SK-N-SH (cell line): Measurements from ENCODE around the gene PAEP. TPM values are rescaled to one million over a fixed set of nuclear protein-coding genes. Genes with fewer than 3 reads are reported as not detected.

ENCODE experiments used
- CTCF ChIA-PET: fragments of 300-600, 350-600 bp; formaldehyde crosslinking; extraction: SDS; loops from one replicate; lab custom pipeline; 2021; lab: Yijun Ruan, JAX
- POLR2A ChIA-PET: fragments of 350-600 bp; sonication (Branson Sonifier 250); formaldehyde crosslinking; extraction: SDS; loops from one replicate; lab custom pipeline; 2020; ENCODE audit warnings: antibody characterized with exemption, inconsistent platforms; lab: Yijun Ruan, JAX
- DNase-seq: peaks from one replicate; pipeline ENCODE4 v3.0.0; 2012
- H2AFZ ChIP-seq: fragments of 200-600 bp; sonication (generic); 2 replicates; pipeline ENCODE4 v1.8.1; 2016; ENCODE audit warnings: antibody characterized with exemption, mild to moderate bottlenecking, low read depth
- H3F3A ChIP-seq: fragments of 200-600 bp; sonication (generic); replicated peaks from 2 replicates; pipeline ENCODE3; 2016; ENCODE audit warnings: antibody characterized with exemption, mild to moderate bottlenecking; ENCODE audit not compliant: insufficient read depth
- H3K27ac ChIP-seq, 2 experiments: fragments of 200-500 bp in 1 of 2; fragments of 200-600 bp in 1 of 2; sonication (Bioruptor generic) in 1 of 2; sonication (generic), shearing (Covaris generic) in 1 of 2; 2 replicates each; pipeline versions ENCODE4 v1.5.1 to v1.6.1; 2014 to 2016; ENCODE audit warnings: low read depth in 2 of 2, inconsistent platforms in 1 of 2, low read length in 1 of 2, mild to moderate bottlenecking in 1 of 2, mixed read lengths in 1 of 2
- H3K27me3 ChIP-seq: fragments of 200-600 bp; sonication (generic), shearing (Covaris generic); 2 replicates; pipeline ENCODE4 v1.6.1; 2016; ENCODE audit warnings: mixed run types; ENCODE audit not compliant: insufficient read depth
- H3K36me3 ChIP-seq, 2 experiments: fragments of 200-500 bp in 1 of 2; fragments of 200-600 bp in 1 of 2; sonication (Bioruptor generic) in 1 of 2; sonication (generic) in 1 of 2; replicated peaks in 1 of 2; 2 replicates each; pipeline versions ENCODE3 to v1.5.1; 2014 to 2016; ENCODE audit warnings: low read length in 1 of 2, mild to moderate bottlenecking in 1 of 2; ENCODE audit not compliant: insufficient read depth in 2 of 2, control insufficient read depth in 1 of 2
- H3K4me1 ChIP-seq, 2 experiments: fragments of 200-500 bp in 1 of 2; fragments of 200-600 bp in 1 of 2; sonication (Bioruptor generic) in 1 of 2; sonication (generic), shearing (Covaris generic) in 1 of 2; 2 replicates each; pipeline versions ENCODE4 v1.5.1 to v1.6.1; 2014 to 2016; ENCODE audit warnings: low read depth in 1 of 2, low read length in 1 of 2, mixed run types in 1 of 2; ENCODE audit not compliant: insufficient read depth in 2 of 2, control insufficient read depth in 1 of 2
- H3K4me2 ChIP-seq: fragments of 200-600 bp; sonication (generic), shearing (Covaris generic); 2 replicates; pipeline ENCODE4 v1.6.1; 2017; ENCODE audit warnings: mixed run types
- H3K4me3 ChIP-seq, 2 experiments: fragments of 200-500 bp in 1 of 2; fragments of 200-600 bp in 1 of 2; sonication (Bioruptor generic) in 1 of 2; sonication (generic), shearing (Covaris generic) in 1 of 2; 2 replicates each; pipeline versions ENCODE4 v1.5.1 to v1.8.1; 2014 to 2016; ENCODE audit warnings: low read depth in 2 of 2, inconsistent platforms in 1 of 2, low read length in 1 of 2, mild to moderate bottlenecking in 1 of 2, mixed read lengths in 1 of 2, moderate library complexity in 1 of 2
- H3K79me2 ChIP-seq: fragments of 200-600 bp; sonication (generic); 2 replicates; pipeline ENCODE4 v1.8.1; 2017; ENCODE audit warnings: mild to moderate bottlenecking; ENCODE audit not compliant: insufficient read depth
- H3K9ac ChIP-seq: fragments of 200-600 bp; sonication (generic); 2 replicates; pipeline ENCODE4 v1.6.1; 2017; ENCODE audit warnings: mixed run types
- H3K9me2 ChIP-seq: fragments of 200-600 bp; sonication (generic); 2 replicates; pipeline ENCODE4 v1.6.1; 2017; ENCODE audit warnings: mixed run types
- H3K9me3 ChIP-seq: fragments of 200-600 bp; sonication (generic); 2 replicates; pipeline ENCODE4 v1.6.1; 2017; ENCODE audit warnings: mixed run types, mild to moderate bottlenecking, moderate library complexity
- H4K20me1 ChIP-seq: fragments of 200-600 bp; sonication (generic); 2 replicates; pipeline ENCODE4 v1.6.1; 2017; ENCODE audit warnings: mild to moderate bottlenecking, mixed run types; ENCODE audit not compliant: insufficient read depth
- CTCF ChIP-seq: fragments of 200-600 bp; sonication (generic); IDR thresholded peaks from 2 replicates; pipeline ENCODE4 v1.6.1; 2017; ENCODE audit warnings: antibody characterized with exemption, mild to moderate bottlenecking, moderate library complexity
- ELF1 ChIP-seq: IDR thresholded peaks from 2 replicates; pipeline ENCODE4 v1.4.0; 2012
- EP300 ChIP-seq, 2 experiments: IDR thresholded peaks; 2 replicates each; pipeline versions ENCODE4 v1.4.0 to v1.6.1; 2012; ENCODE audit warnings: borderline replicate concordance in 1 of 2, low read depth in 1 of 2, low read length in 1 of 2
- FOXJ3 ChIP-seq: sonication (generic); formaldehyde crosslinking; IDR thresholded peaks from 2 replicates; pipeline ENCODE4 v1.5.1; 2020; ENCODE audit warnings: mild to moderate bottlenecking, missing genetic modification reagents
- GABPA ChIP-seq: IDR thresholded peaks from 2 replicates; pipeline ENCODE4 v1.4.0; 2012; ENCODE audit warnings: low read depth, mild to moderate bottlenecking
- GATA2 ChIP-seq: sonication (generic); formaldehyde crosslinking; IDR thresholded peaks from 2 replicates; pipeline ENCODE4 v1.5.0; 2020; ENCODE audit warnings: mild to moderate bottlenecking, missing genetic modification reagents
- IRF3 ChIP-seq: fragments of 150-350 bp; IDR thresholded peaks from 2 replicates; pipeline ENCODE4 v1.6.1; 2016; ENCODE audit warnings: mild to moderate bottlenecking, low read depth, low read length
- MAX ChIP-seq: IDR thresholded peaks from 2 replicates; pipeline ENCODE4 v1.4.0; 2012; ENCODE audit warnings: low read depth
- MEF2A ChIP-seq: IDR thresholded peaks from 2 replicates; pipeline ENCODE4 v1.4.0; 2012; ENCODE audit warnings: low read depth, borderline replicate concordance
- MXI1 ChIP-seq: IDR thresholded peaks from 2 replicates; pipeline ENCODE4 v1.6.1; 2012; ENCODE audit warnings: mild to moderate bottlenecking, low read depth, low read length, improper control_type of control experiment
- NRF1 ChIP-seq: IDR thresholded peaks from 2 replicates; pipeline ENCODE4 v1.6.1; 2012; ENCODE audit warnings: low read depth, mild to moderate bottlenecking, low read length
- PBX3 ChIP-seq: IDR thresholded peaks from 2 replicates; pipeline ENCODE4; 2012
- POLR2AphosphoS5 ChIP-seq: IDR thresholded peaks from 2 replicates; pipeline ENCODE4 v1.6.1; 2012; ENCODE audit warnings: low read depth, low read length
- RAD21 ChIP-seq: IDR thresholded peaks from 2 replicates; pipeline ENCODE4 v1.6.1; 2012; ENCODE audit warnings: mild to moderate bottlenecking, low read length
- REST ChIP-seq: IDR thresholded peaks from 2 replicates; pipeline ENCODE4 v1.6.1; 2012; ENCODE audit warnings: mild to moderate bottlenecking, low read depth, low read length, moderate library complexity
- TCF12 ChIP-seq: IDR thresholded peaks from 2 replicates; pipeline ENCODE4 v1.4.0; 2012
- USF1 ChIP-seq: IDR thresholded peaks from 2 replicates; pipeline ENCODE4 v1.4.0; 2012; ENCODE audit warnings: low read depth, borderline replicate concordance
- USF2 ChIP-seq: fragments of 150-350 bp; IDR thresholded peaks from 2 replicates; pipeline ENCODE4 v1.6.1; 2017; ENCODE audit warnings: antibody characterized with exemption, low read length, low read depth, borderline replicate concordance
- YY1 ChIP-seq: IDR thresholded peaks from 2 replicates; pipeline ENCODE4 v1.4.0; 2012; ENCODE audit warnings: low read depth, mild to moderate bottlenecking
- WGBS: methylation state at CpG from one replicate; pipeline ENCODE4 v1.1.6; 2017; ENCODE audit warnings: low lambda C conversion rate; 5-methylcytosine and 5-hydroxymethylcytosine counted together
- polyA plus RNA-seq, 3 experiments: library from polyadenylated mRNA; depleted of rRNA; stranded (reverse); fragments of >200 nt; gene quantifications; 2 replicates each; pipeline ENCODE4 v1.2.3, GENCODE V29; 2012

The PAEP gene
- polyA plus RNA-seq, 1 of the 3 experiments (the other 2 are of a cell fraction): 0.08 TPM

- ChIA-PET POLR2A (interaction anchor here (0.7 kb wide), 1 partner anchor 393 kb away, joined by 3 read pairs; no protein-coding TSS in a partner anchor), CTCF (interaction anchor here (0.6 kb wide), 1 partner anchor 133 kb away, joined by 3 read pairs; no protein-coding TSS in a partner anchor)
- no peaks in the 10 kb centered on the region for H3K4me1 ChIP-seq
- H3K79me2 ChIP-seq: no peaks in the 10 kb centered on the region
- H2AFZ ChIP-seq: no peak overlapping the region
- no peaks in the 10 kb centered on the region for H3F3A ChIP-seq
- H3K9me3 ChIP-seq: no peaks in the 10 kb centered on the region
- H4K20me1 ChIP-seq: no peaks in the 10 kb centered on the region
- H3K27me3 ChIP-seq: no peaks in the 10 kb centered on the region
- DNase-seq: no peak
- no peak overlapping the region for H3K9ac ChIP-seq
- WGBS: 38% methylated on average over 9 of the region's 9 CpGs
- H3K4me2 ChIP-seq: no peak overlapping the region
- H3K36me3 ChIP-seq: no peaks in the 10 kb centered on the region
- no peak for TF ChIP-seq IRF3
- no peak for TF ChIP-seq TCF12
- no peak for TF ChIP-seq USF1
- no peak for TF ChIP-seq MEF2A
- TF ChIP-seq EP300 (IDR thresholded peaks at IDR 0.05; ENCODE audit: borderline replicate concordance in 1 of 2, low read depth in 1 of 2, low read length in 1 of 2): no peak
- no peaks in the 10 kb centered on the region for H3K9me2 ChIP-seq
- no peak overlapping the region for H3K4me3 ChIP-seq
- H3K27ac ChIP-seq: no peak overlapping the region
These were observed 5.8 kb downstream of the PAEP start for GRCh38 chr9:135567311-135567710.

GRCh38 chr9:135568026-135568425, 6.5 kb downstream of the PAEP start:
- Histone ChIP-seq H3K27me3 (no peaks in the 10 kb centered on the region), H3K36me3 (no peaks in the 10 kb centered on the region), H3K9me2 (no peaks in the 10 kb centered on the region), H3K4me3 (no peak overlapping the region), H3K4me1 (no peaks in the 10 kb centered on the region), H3K79me2 (no peaks in the 10 kb centered on the region), H3K27ac (no peak overlapping the region), H3K4me2 (no peak overlapping the region), H2AFZ (no peak overlapping the region), H3K9ac (no peak overlapping the region), H4K20me1 (no peaks in the 10 kb centered on the region), H3F3A (no peaks in the 10 kb centered on the region), H3K9me3 (no peaks in the 10 kb centered on the region)
- WGBS: 42% methylated on average over 6 of the region's 6 CpGs
- no peak for DNase-seq
- ChIA-PET CTCF (no interaction called here), POLR2A (no interaction called here)
- TF ChIP-seq MAX (no peak), GABPA (no peak), TCF12 (no peak), NRF1 (no peak), ELF1 (no peak), YY1 (no peak), POLR2AphosphoS5 (no peak), USF2 (no peak), RAD21 (no peak), REST (no peak), MXI1 (no peak), MEF2A (no peak), PBX3 (no peak), CTCF (no peak), FOXJ3 (CRISPR knock-in tag) (no peak), GATA2 (CRISPR knock-in tag) (no peak)
